HuH-7 (cell line): ENCODE results near the gene TFF3.

Source experiments
- DNase-seq: peaks from one replicate; pipeline ENCODE4 v3.0.0; 2011; ENCODE audit warnings: low spot score

Gene TFF3

GRCh38 chr21:42289926-42290325 lies 25.3 kb downstream of the TFF3 start:
- DNase-seq, result no peak

GRCh38 chr21:42288962-42289361 lies 26.2 kb downstream of the TFF3 start:
- DNase-seq, result no peak

GRCh38 chr21:42287193-42288083 lies 27.8 kb downstream of the TFF3 start:
- DNase-seq, result no peak

GRCh38 chr21:42286416-42286815 lies 28.8 kb downstream of the TFF3 start:
- DNase-seq, result no peak

- no peak for DNase-seq
These were observed 29.5 kb downstream of the TFF3 start for GRCh38 chr21:42285569-42286245.

- no peak for DNase-seq
These were observed 32.5 kb downstream of the TFF3 start for GRCh38 chr21:42282715-42283114.

- no peak for DNase-seq
These were observed 33.2 kb downstream of the TFF3 start for GRCh38 chr21:42282021-42282420.

GRCh38 chr21:42281181-42281680 lies 34.0 kb downstream of the TFF3 start:
- DNase-seq, result no peak

- DNase-seq, result no peak
These were observed 34.6 kb downstream of the TFF3 start for GRCh38 chr21:42280356-42281180.

GRCh38 chr21:42279888-42280287 lies 35.3 kb downstream of the TFF3 start:
- no peak for DNase-seq

- no peak for DNase-seq
These were observed 35.8 kb downstream of the TFF3 start for GRCh38 chr21:42279341-42279871.

- DNase-seq, result no peak
These were observed 36.6 kb downstream of the TFF3 start for GRCh38 chr21:42278451-42279149.

- DNase-seq, result no peak
These were observed 37.6 kb downstream of the TFF3 start for GRCh38 chr21:42277593-42277992.

- no peak for DNase-seq
These were observed 38.6 kb downstream of the TFF3 start for GRCh38 chr21:42276526-42277154.

- no peak for DNase-seq
These were observed 39.1 kb downstream of the TFF3 start for GRCh38 chr21:42276076-42276475.

GRCh38 chr21:42272984-42273600 lies 42.1 kb downstream of the TFF3 start:
- DNase-seq, result no peak

GRCh38 chr21:42272109-42272962 lies 42.9 kb downstream of the TFF3 start:
- DNase-seq, result no peak

GRCh38 chr21:42271065-42271464 lies 44.1 kb downstream of the TFF3 start:
- no peak for DNase-seq

GRCh38 chr21:42269386-42269785 lies 45.8 kb downstream of the TFF3 start:
- DNase-seq, result no peak
